ENCODE measurements around the gene C11orf97.

DNA sequence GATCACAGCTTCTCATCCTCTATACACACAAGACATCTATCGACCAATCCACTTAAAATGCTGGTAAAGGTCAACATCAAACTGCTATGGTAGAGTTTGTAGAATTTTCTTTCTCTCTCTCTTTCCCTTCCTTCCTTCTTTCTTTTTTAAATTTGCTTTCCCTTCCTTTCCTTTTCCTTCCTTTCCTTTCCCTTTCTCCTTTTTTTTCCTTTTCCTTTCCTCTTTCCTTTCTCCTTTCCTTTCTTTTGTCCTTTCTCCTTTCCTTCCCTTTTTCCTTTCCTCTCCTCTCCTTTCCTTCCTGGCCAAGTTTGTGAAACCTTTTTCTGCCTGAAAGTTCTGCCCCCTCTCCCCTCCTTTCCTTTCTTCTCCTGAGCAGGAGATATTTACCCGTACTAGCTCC is 3.1 kb downstream of the C11orf97 start:
- TF ChIP-seq, protein P1, sequence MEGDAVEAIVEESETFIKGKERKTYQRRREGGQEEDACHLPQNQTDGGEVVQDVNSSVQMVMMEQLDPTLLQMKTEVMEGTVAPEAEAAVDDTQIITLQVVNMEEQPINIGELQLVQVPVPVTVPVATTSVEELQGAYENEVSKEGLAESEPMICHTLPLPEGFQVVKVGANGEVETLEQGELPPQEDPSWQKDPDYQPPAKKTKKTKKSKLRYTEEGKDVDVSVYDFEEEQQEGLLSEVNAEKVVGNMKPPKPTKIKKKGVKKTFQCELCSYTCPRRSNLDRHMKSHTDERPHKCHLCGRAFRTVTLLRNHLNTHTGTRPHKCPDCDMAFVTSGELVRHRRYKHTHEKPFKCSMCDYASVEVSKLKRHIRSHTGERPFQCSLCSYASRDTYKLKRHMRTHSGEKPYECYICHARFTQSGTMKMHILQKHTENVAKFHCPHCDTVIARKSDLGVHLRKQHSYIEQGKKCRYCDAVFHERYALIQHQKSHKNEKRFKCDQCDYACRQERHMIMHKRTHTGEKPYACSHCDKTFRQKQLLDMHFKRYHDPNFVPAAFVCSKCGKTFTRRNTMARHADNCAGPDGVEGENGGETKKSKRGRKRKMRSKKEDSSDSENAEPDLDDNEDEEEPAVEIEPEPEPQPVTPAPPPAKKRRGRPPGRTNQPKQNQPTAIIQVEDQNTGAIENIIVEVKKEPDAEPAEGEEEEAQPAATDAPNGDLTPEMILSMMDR (IDR thresholded peaks at IDR 0.05) = no peak
- TF ChIP-seq EZH2 (IDR thresholded peaks at IDR 0.05) = no peak
- no peak for TF ChIP-seq EZH2phosphoT487 (IDR thresholded peaks at IDR 0.05)

All from neural progenitor cell (in vitro differentiated cells).